ENCODE measurements around the gene PRR29.
"Not testable (repeated sequence)": the region's sequence is repeated elsewhere in the genome, so short reads cannot be mapped to it uniquely, and the experiment has no call there.

Gene PRR29

GRCh38 chr17:63975541-63976092, 22.5 kb upstream of the PRR29 start:
- DNase-seq, result no peak

- DNase-seq, result no peak
Measured at GRCh38 chr17:63976702-63977101, 21.4 kb upstream of the PRR29 start.

- peak; percentile 37 for DNase-seq
Measured at GRCh38 chr17:63978272-63979200, 19.6 kb upstream of the PRR29 start.

- not testable (repeated sequence) for DNase-seq
Measured at GRCh38 chr17:63982641-63983040, 15.5 kb upstream of the PRR29 start.

GRCh38 chr17:63983320-63983719, 14.8 kb upstream of the PRR29 start:
- DNase-seq, result peak; percentile 52

GRCh38 chr17:63984236-63984635, 13.9 kb upstream of the PRR29 start:
- no peak for DNase-seq

GRCh38 chr17:63984651-63985386, 13.3 kb upstream of the PRR29 start:
- DNase-seq, result peak; percentile 69

GRCh38 chr17:63985387-63986140, 12.6 kb upstream of the PRR29 start:
- DNase-seq, result no peak

- DNase-seq, result peak; percentile 20
Measured at GRCh38 chr17:63986821-63987220, 11.3 kb upstream of the PRR29 start.

- no peak for DNase-seq
Measured at GRCh38 chr17:63987221-63988126, 10.7 kb upstream of the PRR29 start.

- DNase-seq, result no peak
Measured at GRCh38 chr17:63988127-63988478, 10.0 kb upstream of the PRR29 start.

GRCh38 chr17:63988741-63989621, 9.2 kb upstream of the PRR29 start:
- DNase-seq, result peak; percentile 78

GRCh38 chr17:63989622-63990345, 8.4 kb upstream of the PRR29 start:
- no peak for DNase-seq

- DNase-seq, result no peak
Measured at GRCh38 chr17:63991611-63992010, 6.5 kb upstream of the PRR29 start.

GRCh38 chr17:63993368-63993985, 4.7 kb upstream of the PRR29 start:
- DNase-seq, result no peak

GRCh38 chr17:63995626-63996025, 2.5 kb upstream of the PRR29 start:
- DNase-seq, result no peak

- no peak for DNase-seq
Measured at GRCh38 chr17:63996430-63997182, 1.5 kb upstream of the PRR29 start.

GRCh38 chr17:63997341-63998048, 656 bp upstream of the PRR29 start:
- no peak for DNase-seq
